Esophagus muscularis mucosa (tissue), 4 donors: ENCODE data around the gene FRMD4A. TPM values are rescaled to one million over a fixed set of nuclear protein-coding genes. Genes with fewer than 3 reads are reported as not detected.

Experiments
- DNase-seq: peaks from one replicate; pipeline ENCODE4 v3.0.0-alpha.2; 2017; ENCODE audit errors: extremely low spot score
- H3K27ac ChIP-seq, 4 donors: fragments of 200-600 bp; sonication (generic); replicated peaks in 1 of 4; 1 replicate in 3 of 4; 2 replicates in 1 of 4; pipeline ENCODE4 v1.5.1; 2016 to 2019; ENCODE audit warnings: mild to moderate bottlenecking in 1 of 4
- H3K27me3 ChIP-seq, 4 donors: fragments of 200-600 bp; sonication (generic); one replicate each; pipeline versions ENCODE4 v1.5.1 to v1.6.0; 2016 to 2019
- H3K36me3 ChIP-seq, 4 donors: fragments of 200-600 bp; sonication (generic); one replicate each; pipeline ENCODE4 v1.5.1; 2016 to 2019
- H3K4me1 ChIP-seq, 4 donors: fragments of 200-600 bp; sonication (generic); one replicate each; pipeline ENCODE4 v1.5.1; 2016 to 2019
- H3K4me3 ChIP-seq, 4 donors: fragments of 200-600 bp; sonication (generic); 1 replicate in 2 of 4; 2 replicates in 2 of 4; pipeline ENCODE4 v1.5.1; 2016 to 2019; ENCODE audit warnings: mild to moderate bottlenecking in 4 of 4, moderate library complexity in 1 of 4
- H3K9me3 ChIP-seq, 4 donors: fragments of 200-600 bp; sonication (generic); 1 replicate in 3 of 4; 2 replicates in 1 of 4; pipeline ENCODE4 v1.5.1; 2016 to 2019
- EP300 ChIP-seq: sonication (generic); formaldehyde crosslinking; IDR thresholded peaks from one replicate; pipeline ENCODE4 v1.6.1; 2017; ENCODE audit warnings: antibody characterized with exemption
- POLR2A ChIP-seq: fragments of 450-650 bp; IDR thresholded peaks from one replicate; pipeline ENCODE4 v1.6.1; 2017; ENCODE audit warnings: antibody characterized with exemption, moderate library complexity, mild to moderate bottlenecking, low read depth
- POLR2AphosphoS5 ChIP-seq, 2 donors: sonication (generic); formaldehyde crosslinking; IDR thresholded peaks; one replicate each; pipeline ENCODE4 v1.6.1; 2017; ENCODE audit warnings: antibody characterized with exemption in 2 of 2
- WGBS: methylation state at CpG from one replicate; pipeline ENCODE4 v1.1.5; 2018; 5-methylcytosine and 5-hydroxymethylcytosine counted together
- intact Hi-C: fragments of 100-400 bp; cut with DNase I; formaldehyde crosslinking; loops from one replicate; pipeline ENCODE4 v1.15.1; 2023
- total RNA-seq, 4 donors: library from RNA; depleted of rRNA; stranded (reverse); fragments of >200 nt; gene quantifications; one replicate each; pipeline versions ENCODE4 v1.1.0 to v1.2.1, GENCODE V29; 2016
- TF ChIP-seq, protein P1 (sequence below), 3 experiments: fragments of 200-600 bp in 2 of 3; fragments of 450-650 bp in 1 of 3; sonication (generic) in 2 of 3; IDR thresholded peaks; one replicate each; pipeline ENCODE4 v1.5.1; 2017 to 2019; ENCODE audit warnings: antibody characterized with exemption in 3 of 3, mild to moderate bottlenecking in 2 of 3, moderate library complexity in 1 of 3

The FRMD4A gene
- total RNA-seq, 4 donors from 2014 or later = 17.0 to 28.8 (median 21.8) TPM

DNA sequence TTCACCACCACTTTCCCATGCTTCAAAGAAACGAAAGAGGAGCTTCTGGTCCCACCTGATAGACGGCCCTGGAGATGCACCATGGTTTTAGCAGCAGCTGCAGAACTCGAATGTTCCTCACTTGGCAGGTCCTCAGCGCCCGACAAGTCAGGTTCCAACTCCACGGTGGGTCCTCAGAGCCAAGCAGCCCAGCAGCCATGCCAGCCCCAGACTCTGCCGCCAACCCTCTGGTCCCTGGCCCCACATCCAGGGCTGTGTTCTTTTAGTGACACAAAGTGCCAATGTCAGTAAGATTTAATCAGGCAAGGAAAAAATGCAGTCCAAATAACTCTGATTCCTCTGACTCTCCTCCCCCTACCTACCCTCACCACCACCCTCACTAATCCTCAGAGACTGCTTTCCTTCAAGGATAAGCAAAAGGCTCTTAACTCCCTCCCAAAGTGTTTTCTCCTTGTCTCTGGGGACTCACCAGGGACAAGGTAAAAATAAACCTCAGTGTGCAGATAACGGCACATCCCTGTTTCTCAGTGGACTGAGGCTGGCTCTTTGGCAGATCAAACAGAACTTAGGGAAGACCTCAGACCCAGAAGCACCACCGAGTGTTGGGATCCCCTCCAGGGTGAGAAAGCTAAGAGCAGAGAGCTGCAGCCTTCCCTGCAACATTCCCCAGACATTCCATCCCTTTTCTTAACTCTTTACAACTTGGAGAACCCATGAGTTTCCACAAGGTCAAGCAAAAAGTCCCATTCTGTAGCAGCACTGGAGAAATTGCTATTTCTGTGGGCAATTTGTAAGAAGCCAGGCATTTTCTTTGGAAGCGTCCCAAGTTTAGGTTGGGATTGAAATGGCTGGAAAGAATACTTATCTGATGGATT is 358.9 kb downstream of the FRMD4A start:
- intact Hi-C loops = no loop called here
- H3K9me3 ChIP-seq = no peaks in the 10 kb centered on the region
- H3K4me1 ChIP-seq = peaks cover 0 to 26% (median 21%) of the 10 kb centered on the region in 4 donors
- H3K36me3 ChIP-seq = no peaks in the 10 kb centered on the region
- no peak for DNase-seq
- no peaks in the 10 kb centered on the region for H3K27me3 ChIP-seq
- TF ChIP-seq, protein P1, sequence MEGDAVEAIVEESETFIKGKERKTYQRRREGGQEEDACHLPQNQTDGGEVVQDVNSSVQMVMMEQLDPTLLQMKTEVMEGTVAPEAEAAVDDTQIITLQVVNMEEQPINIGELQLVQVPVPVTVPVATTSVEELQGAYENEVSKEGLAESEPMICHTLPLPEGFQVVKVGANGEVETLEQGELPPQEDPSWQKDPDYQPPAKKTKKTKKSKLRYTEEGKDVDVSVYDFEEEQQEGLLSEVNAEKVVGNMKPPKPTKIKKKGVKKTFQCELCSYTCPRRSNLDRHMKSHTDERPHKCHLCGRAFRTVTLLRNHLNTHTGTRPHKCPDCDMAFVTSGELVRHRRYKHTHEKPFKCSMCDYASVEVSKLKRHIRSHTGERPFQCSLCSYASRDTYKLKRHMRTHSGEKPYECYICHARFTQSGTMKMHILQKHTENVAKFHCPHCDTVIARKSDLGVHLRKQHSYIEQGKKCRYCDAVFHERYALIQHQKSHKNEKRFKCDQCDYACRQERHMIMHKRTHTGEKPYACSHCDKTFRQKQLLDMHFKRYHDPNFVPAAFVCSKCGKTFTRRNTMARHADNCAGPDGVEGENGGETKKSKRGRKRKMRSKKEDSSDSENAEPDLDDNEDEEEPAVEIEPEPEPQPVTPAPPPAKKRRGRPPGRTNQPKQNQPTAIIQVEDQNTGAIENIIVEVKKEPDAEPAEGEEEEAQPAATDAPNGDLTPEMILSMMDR (IDR thresholded peaks at IDR 0.05) = no peak
- no peak for TF ChIP-seq EP300
- TF ChIP-seq POLR2A = no peak
- no peak for TF ChIP-seq POLR2AphosphoS5 (IDR thresholded peaks at IDR 0.05)
- H3K4me3 ChIP-seq = peak overlapping the region in 1 of 4 donors; percentile 12
- 61% methylated on average over 9 of the region's 10 CpGs for WGBS
- H3K27ac ChIP-seq = no peak overlapping the region

- Histone ChIP-seq H3K27ac (no peak overlapping the region), H3K36me3 (no peaks in the 10 kb centered on the region), H3K9me3 (no peaks in the 10 kb centered on the region), H3K4me1 (peaks cover 0 to 26% (median 21%) of the 10 kb centered on the region in 4 donors), H3K4me3 (no peak overlapping the region), H3K27me3 (no peaks in the 10 kb centered on the region)
- WGBS = 93% methylated on average over 12 of the region's 12 CpGs
- intact Hi-C loops = no loop called here
- DNase-seq = no peak
- TF ChIP-seq, protein P1 (IDR thresholded peaks at IDR 0.05) = no peak
- TF ChIP-seq EP300 = no peak
- no peak for TF ChIP-seq POLR2A
- no peak for TF ChIP-seq POLR2AphosphoS5 (IDR thresholded peaks at IDR 0.05)
Observed at GRCh38 chr10:13970957-13971353, 359.8 kb downstream of the FRMD4A start.

DNA sequence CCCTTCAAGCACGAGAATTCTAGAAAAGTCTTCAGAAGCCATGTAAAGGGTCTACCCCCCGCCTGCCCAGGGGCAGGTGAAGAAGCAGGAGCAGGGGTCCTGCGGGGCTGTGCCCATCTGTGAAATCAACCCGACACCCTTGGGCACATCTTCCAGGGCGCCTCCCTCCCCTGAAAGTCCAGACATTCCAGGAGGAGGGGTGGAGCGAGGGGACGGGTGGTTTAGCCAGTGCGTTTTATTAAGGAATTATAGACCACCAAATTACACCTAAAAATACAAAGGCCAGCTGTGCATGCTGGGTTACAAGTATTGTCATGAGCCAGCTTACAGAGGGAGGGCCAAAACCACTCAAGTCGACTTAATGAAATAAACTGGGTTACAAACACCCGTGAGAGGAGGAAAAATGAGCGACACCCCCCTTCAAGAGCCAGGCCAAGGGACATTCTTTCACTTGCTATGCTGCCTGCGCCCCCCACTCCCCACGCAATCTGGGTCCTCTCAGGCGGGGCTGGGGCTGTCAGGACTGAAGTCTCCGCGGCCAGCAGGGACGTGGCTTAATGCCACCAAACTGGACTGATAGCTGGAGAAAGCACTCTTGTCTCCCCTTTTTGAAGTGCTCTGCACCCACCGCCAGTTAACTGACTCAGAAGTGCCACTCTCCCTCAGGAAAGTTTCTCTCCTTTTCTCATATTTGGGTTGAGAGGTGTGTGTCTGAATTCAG is 360.3 kb downstream of the FRMD4A start:
- Histone ChIP-seq H3K27me3 (no peaks in the 10 kb centered on the region), H3K4me1 (peaks cover 0 to 26% (median 21%) of the 10 kb centered on the region in 4 donors), H3K4me3 (no peak overlapping the region), H3K36me3 (no peaks in the 10 kb centered on the region), H3K27ac (no peak overlapping the region), H3K9me3 (no peaks in the 10 kb centered on the region)
- no peak for DNase-seq
- WGBS = 72% methylated on average over 17 of the region's 18 CpGs
- TF ChIP-seq EP300 = no peak
- TF ChIP-seq POLR2AphosphoS5 (IDR thresholded peaks at IDR 0.05) = no peak
- TF ChIP-seq, protein P1 (IDR thresholded peaks at IDR 0.05) = no peak
- TF ChIP-seq POLR2A = no peak
- intact Hi-C loops = no loop called here

DNA sequence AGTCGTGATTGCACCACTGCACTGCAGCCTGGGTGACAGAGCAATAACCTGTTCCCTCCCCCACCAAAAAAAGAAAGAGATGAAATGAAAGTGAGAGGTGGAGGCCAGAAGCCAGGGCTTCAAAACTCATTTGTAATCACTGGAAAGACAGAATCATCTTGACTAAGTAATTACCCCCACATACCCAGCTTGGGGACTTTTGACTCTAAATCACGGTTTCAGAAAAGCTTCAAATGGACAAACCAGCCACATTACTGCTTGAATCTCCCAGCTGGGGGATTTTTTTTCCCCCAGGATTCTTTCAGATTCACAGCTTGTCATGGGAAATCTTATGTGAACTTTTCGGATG is 361.0 kb downstream of the FRMD4A start:
- H3K27me3 ChIP-seq = no peaks in the 10 kb centered on the region
- H3K36me3 ChIP-seq = no peaks in the 10 kb centered on the region
- intact Hi-C loops = no loop called here
- H3K9me3 ChIP-seq = no peaks in the 10 kb centered on the region
- peaks cover 0 to 26% (median 21%) of the 10 kb centered on the region in 4 donors for H3K4me1 ChIP-seq
- H3K27ac ChIP-seq = no peak overlapping the region
- 79% methylated on average over 3 of the region's 3 CpGs for WGBS
- no peak for DNase-seq
- H3K4me3 ChIP-seq = no peak overlapping the region
- TF ChIP-seq EP300 = no peak
- no peak for TF ChIP-seq POLR2AphosphoS5 (IDR thresholded peaks at IDR 0.05)
- no peak for TF ChIP-seq POLR2A
- TF ChIP-seq, protein P1 (IDR thresholded peaks at IDR 0.05) = no peak
